Activated naive CD4-positive, alpha-beta T cell treated with anti-CD3 and anti-CD28 coated beads, Interleukin-2, amount 50 U/mL, for 24 hours (primary cell): ENCODE results near the gene VAV1.

Experiments used
- H3K27ac Mint-ChIP-seq: one replicate; pipeline ENCODE4 v1.8.0; 2021; ENCODE audit warnings: mild to moderate bottlenecking, mixed read lengths
- H3K27me3 Mint-ChIP-seq: one replicate; pipeline ENCODE4 v1.8.0; 2021; ENCODE audit warnings: mixed read lengths
- H3K36me3 Mint-ChIP-seq: one replicate; pipeline ENCODE4 v1.8.0; 2021; ENCODE audit warnings: mixed read lengths
- H3K4me1 Mint-ChIP-seq: one replicate; pipeline ENCODE4 v1.8.0; 2021; ENCODE audit warnings: mixed read lengths
- H3K4me3 Mint-ChIP-seq: one replicate; pipeline ENCODE4 v1.8.0; 2021; ENCODE audit warnings: mild to moderate bottlenecking, mixed read lengths
- H3K9me3 Mint-ChIP-seq: one replicate; pipeline ENCODE4 v1.8.0; 2021; ENCODE audit warnings: mixed read lengths

The VAV1 gene

GRCh38 chr19:6806488-6806887 lies 34.0 kb downstream of the VAV1 start:
- Mint-ChIP-seq H3K4me3 (no peak overlapping the region), H3K27ac (peak overlapping the region; percentile 81), H3K4me1 (peaks cover 59% of the 10 kb centered on the region), H3K36me3 (peaks cover 13% of the 10 kb centered on the region), H3K27me3 (no peaks in the 10 kb centered on the region), H3K9me3 (no peaks in the 10 kb centered on the region)

GRCh38 chr19:6807291-6807690 lies 34.8 kb downstream of the VAV1 start:
- Mint-ChIP-seq H3K36me3 (peaks cover 20% of the 10 kb centered on the region), H3K4me1 (peaks cover 60% of the 10 kb centered on the region), H3K27me3 (no peaks in the 10 kb centered on the region), H3K9me3 (peaks cover 5% of the 10 kb centered on the region), H3K4me3 (no peak overlapping the region), H3K27ac (peak overlapping the region; percentile 18)

GRCh38 chr19:6808494-6808893 lies 36.0 kb downstream of the VAV1 start:
- H3K27me3 Mint-ChIP-seq: no peaks in the 10 kb centered on the region
- no peak overlapping the region for H3K4me3 Mint-ChIP-seq
- H3K27ac Mint-ChIP-seq: peak overlapping the region; percentile 51
- peaks cover 5% of the 10 kb centered on the region for H3K9me3 Mint-ChIP-seq
- peaks cover 64% of the 10 kb centered on the region for H3K4me1 Mint-ChIP-seq
- H3K36me3 Mint-ChIP-seq: peaks cover 22% of the 10 kb centered on the region

- H3K9me3 Mint-ChIP-seq: peaks cover 5% of the 10 kb centered on the region
- H3K4me3 Mint-ChIP-seq: no peak overlapping the region
- H3K4me1 Mint-ChIP-seq: peaks cover 66% of the 10 kb centered on the region
- no peaks in the 10 kb centered on the region for H3K27me3 Mint-ChIP-seq
- peaks cover 22% of the 10 kb centered on the region for H3K36me3 Mint-ChIP-seq
- H3K27ac Mint-ChIP-seq: peak overlapping the region; percentile 68
These were observed 36.8 kb downstream of the VAV1 start for GRCh38 chr19:6809262-6809661.

GRCh38 chr19:6811378-6811777 lies 38.9 kb downstream of the VAV1 start:
- Mint-ChIP-seq H3K27ac (peak overlapping the region; percentile 55), H3K9me3 (peaks cover 5% of the 10 kb centered on the region), H3K4me3 (peak overlapping the region; percentile 30), H3K4me1 (peaks cover 80% of the 10 kb centered on the region), H3K36me3 (peaks cover 23% of the 10 kb centered on the region), H3K27me3 (no peaks in the 10 kb centered on the region)

GRCh38 chr19:6811906-6812305 lies 39.4 kb downstream of the VAV1 start:
- Mint-ChIP-seq H3K9me3 (peaks cover 5% of the 10 kb centered on the region), H3K4me3 (no peak overlapping the region), H3K36me3 (peaks cover 23% of the 10 kb centered on the region), H3K4me1 (peaks cover 78% of the 10 kb centered on the region), H3K27ac (peak overlapping the region; percentile 60), H3K27me3 (no peaks in the 10 kb centered on the region)

- Mint-ChIP-seq H3K36me3 (peaks cover 22% of the 10 kb centered on the region), H3K4me1 (peaks cover 78% of the 10 kb centered on the region), H3K4me3 (no peak overlapping the region), H3K27me3 (no peaks in the 10 kb centered on the region), H3K27ac (peak overlapping the region; percentile 41), H3K9me3 (peaks cover 5% of the 10 kb centered on the region)
These were observed 40.1 kb downstream of the VAV1 start for GRCh38 chr19:6812612-6813011.

- H3K9me3 Mint-ChIP-seq: peaks cover 5% of the 10 kb centered on the region
- H3K36me3 Mint-ChIP-seq: peaks cover 19% of the 10 kb centered on the region
- H3K27me3 Mint-ChIP-seq: no peaks in the 10 kb centered on the region
- H3K27ac Mint-ChIP-seq: peak overlapping the region; percentile 70
- peaks cover 78% of the 10 kb centered on the region for H3K4me1 Mint-ChIP-seq
- peak overlapping the region; percentile 17 for H3K4me3 Mint-ChIP-seq
These were observed 41.2 kb downstream of the VAV1 start for GRCh38 chr19:6813659-6814058.

GRCh38 chr19:6817179-6817578 lies 44.7 kb downstream of the VAV1 start:
- Mint-ChIP-seq H3K4me3 (no peak overlapping the region), H3K27me3 (no peaks in the 10 kb centered on the region), H3K9me3 (no peaks in the 10 kb centered on the region), H3K4me1 (peaks cover 54% of the 10 kb centered on the region), H3K36me3 (peaks cover 15% of the 10 kb centered on the region), H3K27ac (no peak overlapping the region)

GRCh38 chr19:6818246-6818645 lies 45.7 kb downstream of the VAV1 start:
- peaks cover 43% of the 10 kb centered on the region for H3K4me1 Mint-ChIP-seq
- H3K4me3 Mint-ChIP-seq: no peak overlapping the region
- peak overlapping the region; percentile 71 for H3K27ac Mint-ChIP-seq
- no peaks in the 10 kb centered on the region for H3K27me3 Mint-ChIP-seq
- peaks cover 12% of the 10 kb centered on the region for H3K36me3 Mint-ChIP-seq
- H3K9me3 Mint-ChIP-seq: no peaks in the 10 kb centered on the region

- Mint-ChIP-seq H3K36me3 (peaks cover 17% of the 10 kb centered on the region), H3K9me3 (no peaks in the 10 kb centered on the region), H3K4me3 (no peak overlapping the region), H3K4me1 (peaks cover 33% of the 10 kb centered on the region), H3K27ac (no peak overlapping the region), H3K27me3 (no peaks in the 10 kb centered on the region)
These were observed 46.8 kb downstream of the VAV1 start for GRCh38 chr19:6819323-6819722.

GRCh38 chr19:6820237-6820636 lies 47.7 kb downstream of the VAV1 start:
- Mint-ChIP-seq H3K9me3 (no peaks in the 10 kb centered on the region), H3K4me3 (no peak overlapping the region), H3K27ac (no peak overlapping the region), H3K36me3 (peaks cover 21% of the 10 kb centered on the region), H3K27me3 (no peaks in the 10 kb centered on the region), H3K4me1 (peaks cover 24% of the 10 kb centered on the region)

- Mint-ChIP-seq H3K9me3 (no peaks in the 10 kb centered on the region), H3K27ac (no peak overlapping the region), H3K27me3 (no peaks in the 10 kb centered on the region), H3K4me3 (no peak overlapping the region), H3K36me3 (peaks cover 19% of the 10 kb centered on the region), H3K4me1 (peaks cover 15% of the 10 kb centered on the region)
These were observed 49.3 kb downstream of the VAV1 start for GRCh38 chr19:6821639-6822310.

GRCh38 chr19:6822311-6822670 lies 49.8 kb downstream of the VAV1 start:
- no peaks in the 10 kb centered on the region for H3K27me3 Mint-ChIP-seq
- H3K9me3 Mint-ChIP-seq: no peaks in the 10 kb centered on the region
- H3K36me3 Mint-ChIP-seq: peaks cover 18% of the 10 kb centered on the region
- H3K27ac Mint-ChIP-seq: no peak overlapping the region
- no peak overlapping the region for H3K4me3 Mint-ChIP-seq
- H3K4me1 Mint-ChIP-seq: peaks cover 12% of the 10 kb centered on the region

- no peaks in the 10 kb centered on the region for H3K9me3 Mint-ChIP-seq
- peaks cover 7% of the 10 kb centered on the region for H3K4me1 Mint-ChIP-seq
- no peaks in the 10 kb centered on the region for H3K27me3 Mint-ChIP-seq
- peak overlapping the region; percentile 80 for H3K27ac Mint-ChIP-seq
- H3K36me3 Mint-ChIP-seq: peaks cover 24% of the 10 kb centered on the region
- no peak overlapping the region for H3K4me3 Mint-ChIP-seq
These were observed 52.7 kb downstream of the VAV1 start for GRCh38 chr19:6825076-6825774.

- H3K4me1 Mint-ChIP-seq: peaks cover 7% of the 10 kb centered on the region
- no peak overlapping the region for H3K27ac Mint-ChIP-seq
- peaks cover 22% of the 10 kb centered on the region for H3K36me3 Mint-ChIP-seq
These were observed 53.9 kb downstream of the VAV1 start for GRCh38 chr19:6826281-6826920.

More at GRCh38 chr19:6826281-6826920, 53.9 kb downstream of the VAV1 start:
- Mint-ChIP-seq H3K4me3 (no peak overlapping the region), H3K9me3 (no peaks in the 10 kb centered on the region), H3K27me3 (no peaks in the 10 kb centered on the region)
